DND-41 (cell line): ENCODE results near the gene OSCAR.

Source experiments
- ATAC-seq: fragments of 200-7000 bp; cut with Tn5 transposase; 3 replicates; pipeline ENCODE4 v1.9.1; 2021; ENCODE audit warnings: low read depth; ENCODE audit not compliant: insufficient read depth
- DNase-seq: peaks from one replicate; pipeline ENCODE4 v3.0.0-alpha.2; 2020
- H2AFZ ChIP-seq: 2 replicates; pipeline ENCODE4 v1.6.0; 2012; ENCODE audit warnings: low read depth, low read length
- H3K27ac ChIP-seq: 2 replicates; pipeline ENCODE4 v1.5.1; 2012; ENCODE audit warnings: low read length, inconsistent platforms
- H3K27me3 ChIP-seq: fragments of 200-600 bp; sonication (generic); 2 replicates; pipeline ENCODE4 v1.6.0; 2012; ENCODE audit warnings: low read length, mild to moderate bottlenecking, inconsistent platforms; ENCODE audit not compliant: insufficient read depth, poor library complexity
- H3K36me3 ChIP-seq: 2 replicates; pipeline ENCODE4 v1.5.1; 2012; ENCODE audit warnings: low read length, inconsistent platforms; ENCODE audit not compliant: insufficient read depth
- H3K4me1 ChIP-seq: 2 replicates; pipeline ENCODE4 v1.5.1; 2012; ENCODE audit warnings: mild to moderate bottlenecking, low read length; ENCODE audit not compliant: insufficient read depth
- H3K4me2 ChIP-seq: 2 replicates; pipeline ENCODE4 v1.6.0; 2012; ENCODE audit warnings: mild to moderate bottlenecking, moderate library complexity, low read length, inconsistent platforms; ENCODE audit not compliant: insufficient read depth
- H3K4me3 ChIP-seq, 2 experiments: fragments of 200-600 bp in 1 of 2; shearing (Covaris generic) in 1 of 2; 2 replicates each; pipeline ENCODE4 v1.5.1; 2012 to 2016; ENCODE audit warnings: inconsistent platforms in 2 of 2, low read length in 2 of 2, mild to moderate bottlenecking in 2 of 2, low read depth in 1 of 2, moderate library complexity in 1 of 2
- H3K79me2 ChIP-seq: 2 replicates; pipeline ENCODE4 v1.6.0; 2012; ENCODE audit warnings: low read length, inconsistent platforms; ENCODE audit not compliant: insufficient read depth
- H3K9ac ChIP-seq: 2 replicates; pipeline ENCODE4 v1.6.0; 2012; ENCODE audit warnings: low read depth, mild to moderate bottlenecking, inconsistent platforms, low read length, moderate library complexity
- H3K9me3 ChIP-seq: 2 replicates; pipeline ENCODE4 v1.5.1; 2012; ENCODE audit warnings: low read length, moderate library complexity, mild to moderate bottlenecking, inconsistent platforms; ENCODE audit not compliant: insufficient read depth, severe bottlenecking
- H4K20me1 ChIP-seq: 2 replicates; pipeline ENCODE4 v1.6.0; 2012; ENCODE audit warnings: low read length; ENCODE audit not compliant: insufficient read depth
- EZH2 ChIP-seq: IDR thresholded peaks from 3 replicates; pipeline ENCODE4 v1.6.1; 2012; ENCODE audit warnings: borderline replicate concordance, low read depth, mild to moderate bottlenecking, moderate library complexity, low read length, inconsistent platforms; ENCODE audit not compliant: severe bottlenecking
- TF ChIP-seq, protein P1 (sequence below): IDR thresholded peaks from 2 replicates; pipeline ENCODE4 v1.5.1; 2012; ENCODE audit warnings: borderline replicate concordance, low read length, moderate library complexity, mild to moderate bottlenecking; ENCODE audit not compliant: poor library complexity, severe bottlenecking; ENCODE audit errors: extremely low read depth

OSCAR gene

DNA sequence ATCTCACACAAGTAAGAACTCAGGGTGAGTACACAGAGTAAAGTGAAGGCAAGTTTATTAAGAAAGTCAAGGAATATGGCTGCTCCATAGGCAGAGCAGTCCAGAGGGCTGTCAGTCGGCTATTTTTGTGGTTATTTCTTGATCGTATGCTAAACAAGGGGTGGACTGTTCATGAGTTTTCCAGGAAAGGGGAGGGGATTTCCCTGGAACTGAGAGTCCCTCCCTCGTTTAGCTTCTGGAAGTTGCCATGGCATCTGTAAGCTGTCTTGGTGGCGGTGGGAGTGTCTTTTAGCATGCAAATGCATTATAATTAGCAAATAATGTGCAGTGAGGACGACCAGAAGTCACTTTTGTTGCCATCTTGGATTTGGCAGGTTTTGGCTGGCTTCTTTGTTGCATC is 31.1 kb downstream of the OSCAR start:
- no peak overlapping the region for H3K27ac ChIP-seq
- no peak overlapping the region for H2AFZ ChIP-seq
- H4K20me1 ChIP-seq, result no peaks in the 10 kb centered on the region
- no peaks in the 10 kb centered on the region for H3K79me2 ChIP-seq
- ATAC-seq (no peak), DNase-seq (no peak)
- H3K9me3 ChIP-seq, result no peaks in the 10 kb centered on the region
- no peaks in the 10 kb centered on the region for H3K36me3 ChIP-seq
- H3K4me3 ChIP-seq, result no peak overlapping the region
- H3K9ac ChIP-seq, result no peak overlapping the region
- H3K4me1 ChIP-seq, result no peaks in the 10 kb centered on the region
- no peak for TF ChIP-seq EZH2
- TF ChIP-seq, protein P1, sequence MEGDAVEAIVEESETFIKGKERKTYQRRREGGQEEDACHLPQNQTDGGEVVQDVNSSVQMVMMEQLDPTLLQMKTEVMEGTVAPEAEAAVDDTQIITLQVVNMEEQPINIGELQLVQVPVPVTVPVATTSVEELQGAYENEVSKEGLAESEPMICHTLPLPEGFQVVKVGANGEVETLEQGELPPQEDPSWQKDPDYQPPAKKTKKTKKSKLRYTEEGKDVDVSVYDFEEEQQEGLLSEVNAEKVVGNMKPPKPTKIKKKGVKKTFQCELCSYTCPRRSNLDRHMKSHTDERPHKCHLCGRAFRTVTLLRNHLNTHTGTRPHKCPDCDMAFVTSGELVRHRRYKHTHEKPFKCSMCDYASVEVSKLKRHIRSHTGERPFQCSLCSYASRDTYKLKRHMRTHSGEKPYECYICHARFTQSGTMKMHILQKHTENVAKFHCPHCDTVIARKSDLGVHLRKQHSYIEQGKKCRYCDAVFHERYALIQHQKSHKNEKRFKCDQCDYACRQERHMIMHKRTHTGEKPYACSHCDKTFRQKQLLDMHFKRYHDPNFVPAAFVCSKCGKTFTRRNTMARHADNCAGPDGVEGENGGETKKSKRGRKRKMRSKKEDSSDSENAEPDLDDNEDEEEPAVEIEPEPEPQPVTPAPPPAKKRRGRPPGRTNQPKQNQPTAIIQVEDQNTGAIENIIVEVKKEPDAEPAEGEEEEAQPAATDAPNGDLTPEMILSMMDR, result no peak
- no peak overlapping the region for H3K4me2 ChIP-seq
- no peaks in the 10 kb centered on the region for H3K27me3 ChIP-seq

DNA sequence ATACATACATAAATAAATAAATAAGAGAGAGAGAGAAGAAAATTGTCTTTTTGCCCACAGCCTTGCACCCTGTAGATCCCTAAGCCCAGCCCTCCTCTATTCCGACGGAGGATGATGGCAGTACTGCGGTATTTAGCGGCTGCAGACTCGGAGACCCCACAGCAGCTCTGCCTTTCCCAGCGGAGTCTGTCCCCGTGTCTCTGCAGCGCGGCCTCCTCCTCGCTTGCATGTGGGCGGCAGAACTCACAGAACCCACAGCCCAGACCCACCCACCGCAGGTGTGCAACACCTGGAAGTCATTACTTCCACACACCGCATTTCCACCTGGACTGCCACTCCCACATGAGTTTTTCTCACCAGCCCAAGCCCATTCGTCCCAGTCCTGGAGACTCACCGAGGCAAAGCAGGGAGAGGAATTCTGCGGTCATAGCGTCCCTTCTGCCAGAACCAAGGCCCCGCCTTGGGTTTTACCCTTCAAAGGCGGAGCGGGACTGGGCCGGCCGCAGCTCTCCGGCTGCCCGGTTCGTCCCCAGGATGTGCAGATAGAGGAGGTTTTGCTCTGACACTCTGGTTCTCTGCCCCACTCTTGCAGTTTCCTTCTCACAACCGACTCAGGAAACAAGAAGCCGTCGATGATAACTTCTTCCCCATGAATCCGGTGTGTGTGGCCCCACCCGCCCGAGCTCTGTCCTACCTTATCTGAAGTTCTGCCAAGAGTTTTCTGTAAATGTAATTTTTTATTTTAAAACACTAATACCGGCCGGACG is 37.1 kb downstream of the OSCAR start, which contains the start of gene VSTM1:
VSTM1 (minus strand) TSS at position 548 of the 767 bp plus-strand sequence; CDS start at position 428, 120 bp downstream.
- Histone ChIP-seq H2AFZ (no peak within 1 kb of the TSS), H3K27ac (no peak within 1 kb of the TSS), H4K20me1 (no peaks in the 10 kb centered on the region), H3K79me2 (no peaks in the 10 kb centered on the region), H3K9ac (no peak within 1 kb of the TSS), H3K4me3 (no peak within 1 kb of the TSS), H3K4me1 (no peaks in the 10 kb centered on the region), H3K9me3 (no peaks in the 10 kb centered on the region), H3K4me2 (no peak within 1 kb of the TSS), H3K36me3 (no peaks in the 10 kb centered on the region), H3K27me3 (no peaks in the 10 kb centered on the region)
- DNase-seq (no peak), ATAC-seq (no peak)
- TF ChIP-seq, protein P1, result no peak
- TF ChIP-seq EZH2, result no peak

DNA sequence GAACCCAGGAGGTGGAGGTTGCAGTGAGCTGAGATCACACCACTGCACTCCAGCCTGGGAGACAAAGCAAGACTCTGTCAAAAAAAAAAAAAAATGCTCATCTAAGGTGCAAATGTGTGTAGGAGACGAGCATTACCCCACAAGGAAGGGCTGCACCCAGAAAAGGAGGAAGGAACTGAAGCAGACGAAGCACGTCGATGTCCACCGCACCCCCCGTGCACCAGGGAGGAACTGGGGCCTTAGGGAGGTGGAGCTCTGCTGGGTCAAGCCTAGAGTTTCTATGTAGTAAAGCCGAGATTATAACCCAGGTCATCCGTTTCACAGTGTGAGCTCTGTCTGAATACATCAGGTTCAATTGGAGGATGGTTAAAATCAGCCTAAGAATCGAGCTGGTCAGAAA is 38.0 kb downstream of the OSCAR start:
- DNase-seq (no peak), ATAC-seq (no peak)
- H3K4me1 ChIP-seq, result no peaks in the 10 kb centered on the region
- H3K4me2 ChIP-seq, result no peak overlapping the region
- H3K4me3 ChIP-seq, result no peak overlapping the region
- no peaks in the 10 kb centered on the region for H3K27me3 ChIP-seq
- no peak for TF ChIP-seq EZH2
- TF ChIP-seq, protein P1, result no peak
- no peaks in the 10 kb centered on the region for H3K36me3 ChIP-seq
- no peaks in the 10 kb centered on the region for H3K79me2 ChIP-seq
- no peak overlapping the region for H2AFZ ChIP-seq
- no peak overlapping the region for H3K9ac ChIP-seq
- H4K20me1 ChIP-seq, result no peaks in the 10 kb centered on the region
- H3K9me3 ChIP-seq, result no peaks in the 10 kb centered on the region
- no peak overlapping the region for H3K27ac ChIP-seq
